Cardiac fibroblast (primary cell): ENCODE data around the gene TMEM240.
"Not testable (repeated sequence)": the region's sequence is repeated elsewhere in the genome, so short reads cannot be mapped to it uniquely, and the experiment has no call there.

ENCODE experiments used
- DNase-seq, 2 donors: peaks; one replicate each; pipeline versions ENCODE4 v3.0.0 to v3.0.0-alpha.2; 2010; ENCODE audit warnings: low read depth in 2 of 2
- H3K4me3 ChIP-seq, 2 donors: replicated peaks in 1 of 2; 1 replicate in 1 of 2; 2 replicates in 1 of 2; pipeline ENCODE4 v1.5.1; 2011; ENCODE audit warnings: low read depth in 2 of 2, low read length in 2 of 2, mild to moderate bottlenecking in 2 of 2, moderate library complexity in 1 of 2
- TF ChIP-seq, protein P1 (sequence below): IDR thresholded peaks from one replicate; pipeline ENCODE4 v1.5.1; 2011; ENCODE audit warnings: low read depth, mild to moderate bottlenecking, low read length, inconsistent platforms

The TMEM240 gene

DNA sequence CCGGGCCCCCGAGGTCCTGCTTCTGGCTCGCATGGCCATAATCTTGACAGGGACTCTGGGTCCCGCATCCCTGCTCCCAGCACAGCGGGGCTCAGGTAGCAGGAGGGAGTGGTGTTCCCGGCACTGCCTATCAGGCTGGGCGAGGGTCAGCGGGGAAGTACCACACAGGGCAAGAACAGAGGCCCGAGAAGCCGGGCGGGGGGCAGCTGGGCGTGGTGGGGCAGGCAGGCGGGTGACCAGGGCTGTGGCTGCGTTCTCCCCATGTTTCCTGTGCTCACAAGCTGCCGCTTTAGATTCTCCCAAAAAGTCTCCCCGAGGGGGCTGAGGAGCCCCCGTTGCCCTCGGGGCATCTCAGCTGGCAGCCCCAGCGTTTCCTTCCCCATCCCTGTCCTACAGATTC is 50.6 kb downstream of the TMEM240 start:
- no peak overlapping the region for H3K4me3 ChIP-seq
- no peak for DNase-seq
- TF ChIP-seq, protein P1, sequence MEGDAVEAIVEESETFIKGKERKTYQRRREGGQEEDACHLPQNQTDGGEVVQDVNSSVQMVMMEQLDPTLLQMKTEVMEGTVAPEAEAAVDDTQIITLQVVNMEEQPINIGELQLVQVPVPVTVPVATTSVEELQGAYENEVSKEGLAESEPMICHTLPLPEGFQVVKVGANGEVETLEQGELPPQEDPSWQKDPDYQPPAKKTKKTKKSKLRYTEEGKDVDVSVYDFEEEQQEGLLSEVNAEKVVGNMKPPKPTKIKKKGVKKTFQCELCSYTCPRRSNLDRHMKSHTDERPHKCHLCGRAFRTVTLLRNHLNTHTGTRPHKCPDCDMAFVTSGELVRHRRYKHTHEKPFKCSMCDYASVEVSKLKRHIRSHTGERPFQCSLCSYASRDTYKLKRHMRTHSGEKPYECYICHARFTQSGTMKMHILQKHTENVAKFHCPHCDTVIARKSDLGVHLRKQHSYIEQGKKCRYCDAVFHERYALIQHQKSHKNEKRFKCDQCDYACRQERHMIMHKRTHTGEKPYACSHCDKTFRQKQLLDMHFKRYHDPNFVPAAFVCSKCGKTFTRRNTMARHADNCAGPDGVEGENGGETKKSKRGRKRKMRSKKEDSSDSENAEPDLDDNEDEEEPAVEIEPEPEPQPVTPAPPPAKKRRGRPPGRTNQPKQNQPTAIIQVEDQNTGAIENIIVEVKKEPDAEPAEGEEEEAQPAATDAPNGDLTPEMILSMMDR, result no peak

DNA sequence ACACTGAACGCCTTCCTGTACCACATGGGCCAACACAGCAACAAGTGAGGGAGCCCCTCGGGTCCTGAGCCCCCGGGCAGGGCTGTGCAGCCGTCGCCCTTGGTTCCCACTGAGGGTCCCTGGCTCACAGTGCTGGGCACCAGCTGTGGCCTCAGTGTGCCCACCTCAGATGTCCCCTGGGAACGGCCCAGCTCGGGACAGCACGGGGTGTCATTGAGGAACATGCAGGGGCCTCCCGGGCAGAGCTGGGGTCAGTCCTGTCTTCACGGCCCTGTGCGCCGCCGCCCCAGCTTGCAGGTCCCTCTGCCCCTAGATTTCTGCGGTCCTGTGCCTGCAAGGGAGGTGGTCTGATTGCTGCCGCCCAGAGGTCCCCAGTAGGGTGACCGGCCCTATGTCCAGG is 51.2 kb downstream of the TMEM240 start:
- no peak for DNase-seq
- TF ChIP-seq, protein P1, result no peak
- no peak overlapping the region for H3K4me3 ChIP-seq

DNA sequence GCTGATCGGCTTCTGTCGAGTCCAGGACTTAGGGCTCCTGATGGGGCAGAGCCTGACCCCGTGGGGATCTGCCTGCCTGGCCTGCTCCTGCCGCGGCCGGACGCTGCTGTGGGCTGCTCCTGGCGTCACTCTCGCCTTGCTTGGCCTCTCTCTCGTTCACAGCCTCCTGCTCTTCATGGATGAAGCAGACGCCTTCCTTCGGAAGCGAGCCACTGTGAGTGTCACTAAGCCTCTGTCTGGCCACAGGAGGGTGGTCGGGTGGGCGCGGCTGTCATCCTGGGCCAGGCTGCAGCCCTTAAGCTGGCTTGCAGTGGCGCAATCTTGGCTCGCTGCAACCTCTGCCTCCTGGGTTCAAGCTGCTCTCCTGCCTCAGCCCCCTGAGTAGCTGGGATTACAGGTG is 52.7 kb downstream of the TMEM240 start:
- DNase-seq, result no peak
- TF ChIP-seq, protein P1, result no peak
- H3K4me3 ChIP-seq, result no peak overlapping the region

DNA sequence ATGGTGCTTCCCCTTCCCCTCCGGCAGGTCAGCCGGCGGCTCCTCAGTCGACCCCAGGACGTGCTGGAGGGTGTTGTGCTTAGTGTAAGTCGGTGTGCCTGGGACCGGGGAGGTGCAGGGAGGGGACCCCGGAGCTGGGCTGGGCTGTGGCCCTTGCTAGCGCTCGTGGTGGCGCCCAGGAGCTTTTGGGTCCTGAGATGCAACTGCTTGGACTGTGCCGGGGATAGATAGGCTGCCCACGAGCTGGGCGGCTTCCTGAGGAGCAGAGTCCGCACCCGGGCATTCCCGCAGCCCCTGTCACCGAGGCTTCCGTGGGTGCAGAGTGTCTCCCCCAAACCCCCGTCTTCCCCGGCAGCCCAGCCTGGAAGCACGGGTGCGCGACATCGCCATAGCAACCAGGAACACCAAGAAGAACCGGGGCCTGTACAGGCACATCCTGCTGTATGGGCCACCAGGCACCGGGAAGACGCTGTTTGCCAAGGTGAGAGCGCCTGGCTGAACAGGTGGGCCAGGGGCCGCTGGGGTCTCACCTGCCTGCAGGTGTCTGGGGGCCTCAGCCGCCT is 54.6 kb downstream of the TMEM240 start:
- not testable (repeated sequence) for H3K4me3 ChIP-seq, DNase-seq

DNA sequence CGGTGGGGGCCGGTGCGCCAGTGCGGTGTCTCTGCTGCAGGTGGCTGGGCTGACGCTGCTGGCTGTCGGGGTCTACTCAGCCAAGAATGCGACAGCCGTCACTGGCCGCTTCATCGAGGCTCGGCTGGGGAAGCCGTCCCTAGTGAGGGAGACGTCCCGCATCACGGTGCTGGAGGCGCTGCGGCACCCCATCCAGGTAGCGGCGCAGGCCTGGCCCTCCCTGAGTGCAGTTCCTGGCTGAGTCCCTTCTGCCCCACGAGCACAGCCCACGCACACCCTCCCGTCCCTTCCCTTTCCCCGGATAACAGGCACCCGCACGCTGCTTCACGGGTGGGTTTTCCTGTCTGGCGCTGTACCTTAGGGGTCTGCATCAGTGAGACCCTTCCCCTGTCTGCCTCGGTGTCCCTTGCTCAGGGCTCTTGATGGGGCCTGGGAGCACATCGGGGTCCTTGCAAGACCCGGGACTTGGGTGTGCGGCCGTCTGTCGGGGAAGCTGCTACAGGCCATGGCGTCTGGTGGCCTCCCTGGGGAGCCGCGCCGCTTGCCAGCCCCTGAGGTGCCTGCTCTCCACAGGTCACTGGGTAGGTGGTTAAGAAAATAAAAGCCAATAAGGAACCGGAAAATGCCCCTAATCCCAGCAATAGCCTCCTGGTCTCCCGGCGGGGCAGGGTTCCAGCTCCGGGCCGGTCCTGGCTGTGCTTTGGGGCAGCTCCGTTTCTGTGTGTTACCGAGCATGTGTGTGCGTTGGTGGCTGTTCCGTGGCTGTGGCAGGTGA is 55.3 kb downstream of the TMEM240 start:
- H3K4me3 ChIP-seq, DNase-seq: not testable (repeated sequence)
